K562 (cell line): ENCODE data around the gene PLEKHA5. TPM values are rescaled to one million over a fixed set of nuclear protein-coding genes. Genes with fewer than 3 reads are reported as not detected.

Experiments used
- ATAC-seq: fragments of 200-7000 bp; cut with Tn5 transposase; 3 replicates; pipeline ENCODE4 v1.9.1; 2020; ENCODE audit warnings: moderate library complexity
- BruUV-seq: library from RNA; stranded (reverse); fragments of 400-500 nt; replicated peaks from 2 replicates; lab custom pipeline; 2021; lab: Mats Ljungman, UMichigan
- CTCF ChIA-PET: fragments of 300-600 bp; formaldehyde crosslinking; extraction: SDS; loops from one replicate; lab custom pipeline; 2021; ENCODE audit warnings: low intra/inter-chr PET ratio; lab: Yijun Ruan, JAX
- POLR2A ChIA-PET: fragments of 300-600, 350-650 bp; sonication (Branson Sonifier 250); formaldehyde crosslinking; extraction: SDS; loops from one replicate; lab custom pipeline; 2021; ENCODE audit warnings: antibody characterized with exemption, inconsistent platforms; lab: Yijun Ruan, JAX
- DNase-seq, 4 experiments: peaks; one replicate each; pipeline versions ENCODE4 v3.0.0 to v3.0.0-alpha.2; 2011 to 2018; ENCODE audit warnings: low spot score in 3 of 4, mixed read lengths in 3 of 4; ENCODE audit errors: extremely low read depth in 1 of 4
- FAIRE-seq: peaks from 2 replicates; lab custom pipeline; 2011; peaks lifted over from hg19 to GRCh38; lab: Jason Lieb, UNC
- H2AFZ ChIP-seq: 2 replicates; pipeline ENCODE4 v1.6.0; 2011; ENCODE audit warnings: low read depth, low read length, control low read depth, inconsistent platforms
- H3K27ac ChIP-seq: fragments of 200-600 bp; 3 replicates; pipeline ENCODE4 v1.8.0; 2011; ENCODE audit warnings: low read depth, mild to moderate bottlenecking, control low read depth, inconsistent platforms, low read length, moderate library complexity, mixed read lengths; ENCODE audit errors: extremely low read depth
- H3K27me3 ChIP-seq, 2 experiments: fragments of 300-600 bp in 1 of 2; 2 replicates in 1 of 2; 3 replicates in 1 of 2; pipeline versions ENCODE4 v1.6.0 to v1.8.0; 2011; ENCODE audit warnings: inconsistent platforms in 2 of 2, low read length in 2 of 2, mild to moderate bottlenecking in 1 of 2, mixed read lengths in 1 of 2, moderate library complexity in 1 of 2; ENCODE audit not compliant: control insufficient read depth in 2 of 2, insufficient read depth in 2 of 2
- H3K36me3 ChIP-seq: fragments of 300-600 bp; 3 replicates; pipeline ENCODE4 v1.8.0; 2011; ENCODE audit warnings: mild to moderate bottlenecking, low read length, inconsistent platforms; ENCODE audit not compliant: control insufficient read depth, insufficient read depth
- H3K4me1 ChIP-seq, 2 experiments: fragments of 200-600 bp in 1 of 2; replicated peaks in 1 of 2; 2 replicates in 1 of 2; 3 replicates in 1 of 2; pipeline versions ENCODE4 v1.5.1 to v1.8.0; 2011; ENCODE audit warnings: inconsistent platforms in 2 of 2, low read length in 2 of 2, mild to moderate bottlenecking in 1 of 2, mixed read lengths in 1 of 2, moderate library complexity in 1 of 2; ENCODE audit not compliant: control insufficient read depth in 2 of 2, insufficient read depth in 2 of 2
- H3K4me2 ChIP-seq: 2 replicates; pipeline ENCODE4 v1.6.1; 2011; ENCODE audit warnings: low read length, control low read depth, inconsistent platforms, mixed read lengths; ENCODE audit not compliant: insufficient read depth
- H3K4me3 ChIP-seq: fragments of 200-600 bp; sonication (generic), shearing (Covaris generic); 2 replicates; pipeline ENCODE4 v1.5.1; 2016; ENCODE audit warnings: control low read depth, inconsistent platforms
- H3K79me2 ChIP-seq: fragments of 200-600 bp; 3 replicates; pipeline ENCODE4 v1.8.0; 2011; ENCODE audit warnings: low read length, inconsistent platforms; ENCODE audit not compliant: control insufficient read depth, insufficient read depth
- H3K9ac ChIP-seq, 2 experiments: 2 replicates each; pipeline versions ENCODE4 v1.6.0 to v1.6.1; 2011; ENCODE audit warnings: low read depth in 2 of 2, low read length in 2 of 2, control low read depth in 1 of 2, inconsistent platforms in 1 of 2, mild to moderate bottlenecking in 1 of 2, mixed read lengths in 1 of 2; ENCODE audit not compliant: insufficient read depth in 1 of 2
- H3K9me1 ChIP-seq: one replicate; pipeline ENCODE4 v1.6.0; 2011; ENCODE audit warnings: inconsistent platforms, mild to moderate bottlenecking, low read length, moderate library complexity; ENCODE audit not compliant: control insufficient read depth, insufficient read depth
- H3K9me3 ChIP-seq: replicated peaks from 2 replicates; pipeline ENCODE4 v1.5.1; 2011; ENCODE audit warnings: low read depth, low read length, inconsistent platforms; ENCODE audit not compliant: control insufficient read depth, insufficient read depth
- H4K20me1 ChIP-seq: replicated peaks from 2 replicates; pipeline ENCODE4 v1.6.1; 2011; ENCODE audit warnings: low read length, inconsistent platforms, mixed read lengths; ENCODE audit not compliant: control insufficient read depth, insufficient read depth
- CCNT2 ChIP-seq: IDR thresholded peaks from 2 replicates; pipeline ENCODE4 v1.6.1; 2011; ENCODE audit warnings: borderline replicate concordance, low read depth, mild to moderate bottlenecking, moderate library complexity, mixed read lengths, low read length; ENCODE audit not compliant: insufficient read length; ENCODE audit errors: extremely low read depth
- CREBBP ChIP-seq: IDR thresholded peaks from one replicate; pipeline ENCODE4 v1.6.1; 2012; ENCODE audit warnings: low read depth, mild to moderate bottlenecking, control low read depth, inconsistent platforms, low read length
- KLF1 ChIP-seq: fragments of 450-650 bp; IDR thresholded peaks from 2 replicates; pipeline ENCODE4 v1.6.1; 2016; ENCODE audit warnings: missing genetic modification characterization, missing compliant biosample characterization
- KLF16 ChIP-seq: IDR thresholded peaks from 2 replicates; pipeline ENCODE4 v1.6.1; 2016; ENCODE audit warnings: antibody characterized with exemption
- PRPF4 ChIP-seq: fragments of 200-400 bp; formaldehyde crosslinking; IDR thresholded peaks from one replicate; pipeline ENCODE4 v1.6.1; 2017; ENCODE audit warnings: low read length, low read depth, mild to moderate bottlenecking; ENCODE audit not compliant: insufficient read depth, poor library complexity, severe bottlenecking
- RCOR1 ChIP-seq, 2 experiments: IDR thresholded peaks; 2 replicates each; pipeline ENCODE4 v1.6.1; 2012; ENCODE audit warnings: low read depth in 2 of 2, low read length in 2 of 2, borderline replicate concordance in 1 of 2, improper control_type of control experiment in 1 of 2
- TCF3 ChIP-seq: sonication (generic); formaldehyde crosslinking; IDR thresholded peaks from 2 replicates; pipeline ENCODE4 v1.4.0; 2020; ENCODE audit warnings: mild to moderate bottlenecking, missing genetic modification reagents
- ZEB2 ChIP-seq: fragments of 450-650 bp; IDR thresholded peaks from 2 replicates; pipeline ENCODE4 v1.6.1; 2016
- ZNF174 ChIP-seq: fragments of 250-450 bp; sonication (Bioruptor Pico); IDR thresholded peaks from 2 replicates; pipeline ENCODE4 v1.4.0; 2020; ENCODE audit warnings: mild to moderate bottlenecking
- in situ Hi-C: fragments of 300-500 bp; cut with MboI; formaldehyde crosslinking; loops from 4 replicates; pipeline ENCODE4 v1.15.0; 2018; ENCODE audit warnings: inconsistent platforms, mixed read lengths
- intact Hi-C: fragments of 100-400 bp; cut with micrococcal nuclease; formaldehyde crosslinking; loops from 2 replicates; pipeline ENCODE4 v1.14.2; 2022
- polyA plus RNA-seq, 8 experiments: library from polyadenylated mRNA; depleted of rRNA in 4 of 8; stranded (reverse) in 5 of 8; unstranded in 3 of 8; fragments of >200 nt; fragmentation: Nextera tagmentation in 2 of 8; fragmentation: Illumina TruSeq in 1 of 8; extraction: Ambion mirVana in 2 of 8; extraction: Trizol in 1 of 8; gene quantifications; 2 replicates each; pipeline versions ENCODE4 v1.2.1 to v1.2.3, GENCODE V29; 2011 to 2014; ENCODE audit warnings: inconsistent platforms in 1 of 8, missing spikeins in 1 of 8
- total RNA-seq, 7 experiments: library from RNA; depleted of rRNA in 6 of 7; stranded (reverse); fragments of >200 nt in 6 of 7; fragmentation: Illumina TruSeq in 2 of 7; extraction: Trizol in 2 of 7; gene quantifications; 2 replicates each; pipeline versions ENCODE4 v1.2.1 to v1.2.3, GENCODE V29; 2011 to 2021; ENCODE audit warnings: low replicate concordance in 1 of 7
- TF ChIP-seq, protein P1 (sequence below): fragments of 450-650 bp; IDR thresholded peaks from 2 replicates; pipeline ENCODE4 v1.6.1; 2016; ENCODE audit warnings: mild to moderate bottlenecking
- TF ChIP-seq, protein P2 (sequence below): conservative IDR thresholded peaks from 2 replicates; pipeline ENCODE4 v1.6.1; 2011; ENCODE audit warnings: low read depth, mild to moderate bottlenecking, low read length; ENCODE audit not compliant: control insufficient read depth
- TF ChIP-seq, protein P3 (sequence below): fragments of 250-450 bp; sonication (Bioruptor Pico); IDR thresholded peaks from 2 replicates; pipeline ENCODE4 v1.8.0; 2021; ENCODE audit warnings: moderate library complexity, mild to moderate bottlenecking, inconsistent platforms

The PLEKHA5 gene
- total and polyA plus RNA-seq, 9 of the 15 experiments (the other 6 are each of a cell fraction or from before 2014, with no cell fraction given), result 7.2 to 26.2 (median 17.4) TPM

DNA sequence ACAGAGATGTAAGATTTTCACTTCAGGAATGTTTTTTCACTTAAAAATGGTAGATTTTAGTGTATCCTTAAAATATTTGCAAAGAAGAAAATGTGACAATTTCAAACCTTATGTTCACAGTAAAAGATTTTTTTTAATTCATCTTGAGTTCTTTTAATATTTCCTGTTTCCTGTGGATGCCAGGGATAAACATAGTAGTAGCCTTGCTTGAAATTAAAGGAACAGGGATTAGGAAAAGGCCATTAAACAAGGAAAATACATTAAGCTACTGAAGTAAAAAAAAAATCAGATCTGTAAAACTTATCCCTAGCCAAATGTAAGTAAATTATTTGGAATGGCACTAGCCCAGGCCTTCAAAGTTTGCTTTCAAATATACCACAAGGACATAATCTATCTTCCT lies 171.7 kb downstream of the PLEKHA5 start:
- POLR2A ChIA-PET, result no interaction called here
- CTCF ChIA-PET, result no interaction called here
- peaks cover 7% of the 10 kb centered on the region; the same call in 1 of the 3 replicates for H3K36me3 ChIP-seq
- TF ChIP-seq KLF1 (tag) (no peak), PRPF4 (no peak), KLF16 (no peak), RCOR1 (IDR thresholded peaks at IDR 0.05; ENCODE audit: borderline replicate concordance in 1 of 2, low read depth in 2 of 2, low read length in 2 of 2) (no peak), ZEB2 (no peak), CCNT2 (no peak), TCF3 (CRISPR knock-in tag) (no peak), ZNF174 (CRISPR knock-in tag) (no peak), CREBBP (no peak)
- TF ChIP-seq, protein P1, sequence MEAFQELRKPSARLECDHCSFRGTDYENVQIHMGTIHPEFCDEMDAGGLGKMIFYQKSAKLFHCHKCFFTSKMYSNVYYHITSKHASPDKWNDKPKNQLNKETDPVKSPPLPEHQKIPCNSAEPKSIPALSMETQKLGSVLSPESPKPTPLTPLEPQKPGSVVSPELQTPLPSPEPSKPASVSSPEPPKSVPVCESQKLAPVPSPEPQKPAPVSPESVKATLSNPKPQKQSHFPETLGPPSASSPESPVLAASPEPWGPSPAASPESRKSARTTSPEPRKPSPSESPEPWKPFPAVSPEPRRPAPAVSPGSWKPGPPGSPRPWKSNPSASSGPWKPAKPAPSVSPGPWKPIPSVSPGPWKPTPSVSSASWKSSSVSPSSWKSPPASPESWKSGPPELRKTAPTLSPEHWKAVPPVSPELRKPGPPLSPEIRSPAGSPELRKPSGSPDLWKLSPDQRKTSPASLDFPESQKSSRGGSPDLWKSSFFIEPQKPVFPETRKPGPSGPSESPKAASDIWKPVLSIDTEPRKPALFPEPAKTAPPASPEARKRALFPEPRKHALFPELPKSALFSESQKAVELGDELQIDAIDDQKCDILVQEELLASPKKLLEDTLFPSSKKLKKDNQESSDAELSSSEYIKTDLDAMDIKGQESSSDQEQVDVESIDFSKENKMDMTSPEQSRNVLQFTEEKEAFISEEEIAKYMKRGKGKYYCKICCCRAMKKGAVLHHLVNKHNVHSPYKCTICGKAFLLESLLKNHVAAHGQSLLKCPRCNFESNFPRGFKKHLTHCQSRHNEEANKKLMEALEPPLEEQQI, result no peak
- TF ChIP-seq, protein P2, sequence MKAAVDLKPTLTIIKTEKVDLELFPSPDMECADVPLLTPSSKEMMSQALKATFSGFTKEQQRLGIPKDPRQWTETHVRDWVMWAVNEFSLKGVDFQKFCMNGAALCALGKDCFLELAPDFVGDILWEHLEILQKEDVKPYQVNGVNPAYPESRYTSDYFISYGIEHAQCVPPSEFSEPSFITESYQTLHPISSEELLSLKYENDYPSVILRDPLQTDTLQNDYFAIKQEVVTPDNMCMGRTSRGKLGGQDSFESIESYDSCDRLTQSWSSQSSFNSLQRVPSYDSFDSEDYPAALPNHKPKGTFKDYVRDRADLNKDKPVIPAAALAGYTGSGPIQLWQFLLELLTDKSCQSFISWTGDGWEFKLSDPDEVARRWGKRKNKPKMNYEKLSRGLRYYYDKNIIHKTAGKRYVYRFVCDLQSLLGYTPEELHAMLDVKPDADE, result no peak
- TF ChIP-seq, protein P3, sequence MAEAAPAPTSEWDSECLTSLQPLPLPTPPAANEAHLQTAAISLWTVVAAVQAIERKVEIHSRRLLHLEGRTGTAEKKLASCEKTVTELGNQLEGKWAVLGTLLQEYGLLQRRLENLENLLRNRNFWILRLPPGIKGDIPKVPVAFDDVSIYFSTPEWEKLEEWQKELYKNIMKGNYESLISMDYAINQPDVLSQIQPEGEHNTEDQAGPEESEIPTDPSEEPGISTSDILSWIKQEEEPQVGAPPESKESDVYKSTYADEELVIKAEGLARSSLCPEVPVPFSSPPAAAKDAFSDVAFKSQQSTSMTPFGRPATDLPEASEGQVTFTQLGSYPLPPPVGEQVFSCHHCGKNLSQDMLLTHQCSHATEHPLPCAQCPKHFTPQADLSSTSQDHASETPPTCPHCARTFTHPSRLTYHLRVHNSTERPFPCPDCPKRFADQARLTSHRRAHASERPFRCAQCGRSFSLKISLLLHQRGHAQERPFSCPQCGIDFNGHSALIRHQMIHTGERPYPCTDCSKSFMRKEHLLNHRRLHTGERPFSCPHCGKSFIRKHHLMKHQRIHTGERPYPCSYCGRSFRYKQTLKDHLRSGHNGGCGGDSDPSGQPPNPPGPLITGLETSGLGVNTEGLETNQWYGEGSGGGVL (CRISPR knock-in tag), result no peak
- TF ChIP-seq, all 486 proteins: peak for 0
- Histone ChIP-seq H3K4me3 (no peak overlapping the region), H3K9me3 (no peaks in the 10 kb centered on the region), H3K27ac (no peak overlapping the region), H3K27me3 (no peaks in the 10 kb centered on the region), H3K79me2 (no peaks in the 10 kb centered on the region), H3K9me1 (no peaks in the 10 kb centered on the region), H3K9ac (no peak overlapping the region), H2AFZ (no peak overlapping the region), H3K4me1 (no peaks in the 10 kb centered on the region), H4K20me1 (no peaks in the 10 kb centered on the region), H3K4me2 (no peak overlapping the region)
- no TSS peak for BruUV-seq
- FAIRE-seq, result no peak
- no peak for ATAC-seq
- in situ Hi-C loops, result no loop called here
- intact Hi-C loops, result no loop called here
- DNase-seq, result no peak
